SKM-1 treated with dmso at 0.1 percent for 144 hours (cell line): ENCODE data around the gene TTC7B.

Experiments
- DNase-seq: peaks from one replicate; lab custom pipeline; 2025; ENCODE audit not compliant: unreplicated experiment; lab: John Stamatoyannopoulos, UW

Gene TTC7B

DNA sequence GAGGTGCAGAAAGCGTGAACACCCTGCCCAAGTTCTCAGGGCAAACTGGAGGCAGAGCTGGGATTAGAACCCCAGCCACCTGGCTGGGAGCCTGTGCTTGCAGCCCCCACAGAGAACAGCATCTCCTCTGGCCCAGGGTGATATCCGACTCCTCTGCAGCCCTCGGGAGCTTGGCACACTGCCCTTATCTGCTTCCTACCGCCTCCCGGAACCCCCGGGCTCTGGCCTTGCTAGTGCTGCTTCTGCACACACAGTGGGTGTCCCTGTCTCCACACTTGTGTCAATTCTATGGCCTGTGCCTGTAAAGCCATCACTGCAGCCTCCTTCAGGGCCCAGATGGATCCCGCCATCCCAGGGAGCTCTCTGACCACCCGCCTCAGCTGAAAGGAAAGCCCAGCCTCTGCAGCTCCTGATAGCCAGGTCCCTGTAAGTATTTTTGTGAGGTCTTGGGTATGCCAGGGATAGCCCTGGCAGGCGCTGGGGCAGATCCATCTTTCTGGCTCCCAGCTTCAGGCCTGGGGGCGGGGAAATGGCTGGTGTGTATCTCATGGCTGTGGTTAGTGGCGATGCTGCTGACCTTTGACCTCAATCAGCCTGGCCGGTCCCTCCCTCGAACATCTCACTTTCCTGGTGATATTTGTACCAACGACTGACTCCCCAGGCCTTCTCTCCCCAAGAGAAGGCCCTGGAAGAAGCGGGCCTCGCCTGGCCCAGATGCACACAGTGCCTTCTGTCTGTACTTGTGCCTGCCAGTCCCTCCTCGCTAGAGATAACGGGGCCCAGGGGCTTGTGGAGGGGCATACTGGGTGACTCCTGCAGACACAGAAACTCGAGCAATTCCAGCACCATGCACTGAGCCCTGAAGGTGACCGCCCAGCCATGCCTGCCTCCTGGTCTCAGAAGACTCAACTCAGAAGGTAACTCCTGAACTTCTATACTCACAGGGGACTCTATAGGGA, 235.6 kb downstream of the TTC7B start:
- no peak for DNase-seq

DNA sequence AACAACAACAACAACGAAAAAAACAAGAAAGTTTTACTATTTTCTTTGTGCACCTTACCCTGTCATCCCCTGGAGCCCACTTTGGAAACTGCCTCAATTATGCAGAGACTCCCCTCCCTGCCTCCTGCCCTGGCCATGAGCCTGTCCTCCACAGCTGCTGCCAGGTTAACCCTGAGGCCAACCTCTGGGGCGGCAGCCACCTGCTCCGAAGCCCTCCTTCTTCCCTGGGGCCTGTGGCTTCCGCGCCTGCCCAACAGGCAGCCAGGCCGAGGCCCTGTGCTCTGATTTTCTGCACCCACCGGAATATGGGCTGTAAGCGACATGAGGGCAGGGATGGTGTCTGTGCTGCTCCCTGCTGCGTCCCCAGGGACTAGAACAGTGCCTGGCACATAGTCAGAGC, 236.4 kb downstream of the TTC7B start:
- no peak for DNase-seq

DNA sequence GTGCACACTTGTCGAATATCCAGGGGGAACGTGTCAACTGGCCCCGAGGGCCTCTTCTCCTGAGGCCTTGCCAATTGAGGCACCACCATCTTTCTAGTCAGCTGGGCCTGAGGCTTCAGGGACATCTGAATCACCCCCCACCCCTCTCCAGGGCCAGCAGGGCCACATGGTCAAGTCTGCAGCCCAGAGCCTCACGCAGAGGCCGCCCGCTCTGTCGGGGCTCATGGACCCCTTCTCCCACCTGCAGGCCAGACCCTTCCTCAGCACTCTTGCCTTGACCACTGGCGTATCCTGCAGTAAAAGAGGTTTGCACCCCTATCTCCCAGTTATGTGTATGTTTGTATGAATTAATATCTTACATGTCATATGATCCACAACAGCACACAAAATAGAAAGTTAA, 237.1 kb downstream of the TTC7B start:
- DNase-seq = no peak

DNA sequence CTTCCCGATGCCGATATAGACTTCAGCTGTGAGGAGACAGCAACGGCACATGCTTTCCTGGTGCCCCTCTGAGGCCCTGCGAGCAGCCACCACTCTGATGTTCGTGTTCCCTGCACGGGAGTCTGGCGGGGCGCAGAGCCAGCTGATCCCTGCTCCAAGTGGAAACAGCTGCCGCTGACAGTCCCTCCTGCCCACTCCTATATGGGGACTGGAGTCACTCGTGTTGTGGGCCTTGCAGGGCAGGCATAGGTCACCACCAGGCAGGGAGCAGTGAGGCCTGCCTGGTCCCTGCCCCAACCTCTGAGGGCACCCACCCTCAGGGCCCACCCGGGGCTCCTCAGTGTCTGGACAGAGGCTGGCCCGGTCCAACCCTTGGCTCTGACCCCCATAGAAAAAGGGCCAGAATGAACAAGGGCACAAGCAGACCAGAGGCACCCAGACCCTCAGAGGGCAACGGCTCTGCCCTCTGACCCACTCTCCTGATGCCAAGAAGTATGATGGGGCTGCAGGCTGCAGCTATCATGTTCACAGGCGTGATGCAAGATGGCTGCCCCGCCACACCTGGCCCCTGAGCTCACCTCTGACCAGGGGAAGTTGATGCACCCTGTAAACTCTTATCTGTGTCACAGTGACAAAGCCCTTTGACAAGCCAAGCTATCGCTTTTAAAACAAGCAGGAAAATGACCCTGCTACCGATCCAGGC, 237.8 kb downstream of the TTC7B start:
- no peak for DNase-seq

DNA sequence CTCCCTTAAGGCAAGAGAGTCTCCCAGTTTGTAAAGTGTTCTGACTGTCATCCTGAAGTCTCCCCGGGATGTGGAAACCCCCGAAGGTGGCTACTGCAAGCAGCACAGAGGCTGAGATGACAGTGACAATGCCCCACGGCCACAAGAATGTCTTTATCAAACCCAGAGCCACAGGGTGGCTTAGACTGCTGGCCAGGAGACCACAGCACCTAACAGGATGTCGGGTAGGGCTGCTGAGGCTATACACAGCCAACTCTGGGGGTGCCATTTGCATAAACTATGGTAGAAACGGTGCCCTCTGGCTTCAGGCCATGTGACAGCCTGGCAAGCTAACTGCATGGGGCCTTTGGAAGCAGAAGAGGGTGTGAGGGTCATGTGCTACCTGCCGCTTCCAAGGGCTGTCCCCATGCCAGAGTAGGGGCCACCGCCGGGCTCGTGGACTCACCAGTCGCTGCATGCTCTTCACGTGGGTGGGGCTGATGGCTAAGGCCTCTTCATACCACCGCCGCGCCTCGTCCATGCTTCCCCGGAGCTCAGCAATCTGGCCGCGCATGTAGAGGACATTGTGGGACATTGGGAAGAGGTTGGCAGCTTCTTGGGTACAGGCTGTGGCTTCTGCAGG, 238.5 kb downstream of the TTC7B start:
- no peak for DNase-seq

DNA sequence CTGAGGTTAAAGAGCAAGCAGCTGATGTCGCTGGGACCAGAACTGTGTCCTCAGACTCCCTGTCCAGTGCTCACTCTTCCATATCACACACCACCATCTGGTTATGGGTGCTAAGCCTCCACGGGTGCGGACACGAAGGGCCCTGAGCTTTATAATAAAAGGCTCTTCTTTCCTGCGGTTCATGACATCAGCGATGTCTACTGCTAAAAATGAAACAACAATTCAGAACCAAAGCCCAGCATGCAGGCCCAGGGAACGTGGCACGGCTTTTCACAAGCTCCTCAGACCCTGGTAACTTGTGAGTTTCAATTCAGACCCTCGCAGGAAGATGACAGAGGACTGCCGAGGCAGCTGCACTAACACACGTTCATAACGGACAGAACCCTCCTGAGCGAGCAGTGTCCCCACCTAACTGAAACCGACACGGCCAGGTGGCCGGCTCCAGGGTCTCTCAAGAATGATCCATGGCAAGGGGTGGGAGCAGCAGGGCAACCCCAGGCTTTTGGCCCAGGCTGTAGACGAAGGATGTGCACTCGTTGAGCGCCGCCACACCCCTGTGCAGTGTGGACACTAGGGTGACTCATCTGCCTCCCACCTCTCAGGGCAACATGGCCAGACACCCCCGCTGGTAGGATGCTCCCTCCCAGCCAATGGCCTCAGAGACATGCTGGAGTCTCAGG, 239.1 kb downstream of the TTC7B start:
- no peak for DNase-seq

DNA sequence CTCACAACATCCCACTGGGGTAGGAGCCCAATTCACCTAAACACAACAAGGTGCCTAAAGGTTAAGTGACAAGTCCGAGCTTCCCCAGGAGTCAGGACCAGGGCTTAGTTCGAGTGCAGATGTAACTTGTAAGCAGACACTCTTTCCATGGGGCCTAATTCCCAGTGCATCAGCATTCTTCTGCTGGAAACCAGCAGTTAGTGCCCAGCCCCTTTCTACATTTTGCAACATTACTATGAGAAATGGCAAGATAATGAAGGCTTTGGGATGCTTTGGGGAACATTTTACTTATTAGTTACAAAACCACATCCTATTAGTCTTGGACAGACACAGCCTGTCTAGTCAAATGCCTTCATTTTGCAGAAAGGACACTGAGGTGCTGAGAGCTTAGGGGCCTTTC, 239.6 kb downstream of the TTC7B start:
- no peak for DNase-seq

DNA sequence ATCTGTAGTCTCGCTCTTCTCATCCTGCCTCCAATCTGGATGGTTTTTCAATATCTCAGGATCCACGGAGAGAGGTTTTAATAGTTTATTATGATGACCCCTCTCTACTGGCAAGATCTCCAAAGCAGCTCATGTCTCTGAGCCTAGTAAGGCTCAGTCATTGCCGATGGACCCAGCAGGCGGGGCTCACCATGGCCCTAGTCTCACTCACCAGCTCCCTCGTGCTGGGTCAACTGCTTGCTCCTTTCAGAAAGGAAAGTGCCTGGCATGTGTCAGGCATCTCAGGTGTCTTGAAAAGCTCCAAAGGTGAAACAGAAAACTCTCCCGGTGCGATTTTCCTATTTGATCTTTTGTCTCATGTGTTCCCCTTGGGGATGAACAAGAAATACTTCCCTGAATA, 240.4 kb downstream of the TTC7B start:
- DNase-seq = no peak

DNA sequence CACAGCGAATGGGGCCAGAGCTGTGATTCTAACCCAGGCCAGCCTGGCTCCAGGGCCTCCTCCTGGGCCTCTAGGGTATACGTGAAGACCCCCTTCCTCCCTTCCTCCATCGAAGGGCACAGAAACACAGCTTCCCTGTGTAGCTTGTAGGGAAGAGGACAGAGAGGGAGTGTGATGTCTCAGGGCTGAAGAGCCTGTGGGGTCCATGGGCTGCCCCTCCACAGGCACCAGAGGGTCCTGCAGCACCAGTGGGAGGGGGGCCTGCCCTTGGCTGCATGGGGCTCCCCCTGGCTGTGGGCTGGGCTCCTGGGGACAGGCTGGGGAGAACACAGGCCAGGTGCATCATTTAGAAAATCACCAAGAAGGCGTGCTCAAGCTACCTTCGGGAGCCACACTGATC, 240.9 kb downstream of the TTC7B start:
- DNase-seq = no peak

DNA sequence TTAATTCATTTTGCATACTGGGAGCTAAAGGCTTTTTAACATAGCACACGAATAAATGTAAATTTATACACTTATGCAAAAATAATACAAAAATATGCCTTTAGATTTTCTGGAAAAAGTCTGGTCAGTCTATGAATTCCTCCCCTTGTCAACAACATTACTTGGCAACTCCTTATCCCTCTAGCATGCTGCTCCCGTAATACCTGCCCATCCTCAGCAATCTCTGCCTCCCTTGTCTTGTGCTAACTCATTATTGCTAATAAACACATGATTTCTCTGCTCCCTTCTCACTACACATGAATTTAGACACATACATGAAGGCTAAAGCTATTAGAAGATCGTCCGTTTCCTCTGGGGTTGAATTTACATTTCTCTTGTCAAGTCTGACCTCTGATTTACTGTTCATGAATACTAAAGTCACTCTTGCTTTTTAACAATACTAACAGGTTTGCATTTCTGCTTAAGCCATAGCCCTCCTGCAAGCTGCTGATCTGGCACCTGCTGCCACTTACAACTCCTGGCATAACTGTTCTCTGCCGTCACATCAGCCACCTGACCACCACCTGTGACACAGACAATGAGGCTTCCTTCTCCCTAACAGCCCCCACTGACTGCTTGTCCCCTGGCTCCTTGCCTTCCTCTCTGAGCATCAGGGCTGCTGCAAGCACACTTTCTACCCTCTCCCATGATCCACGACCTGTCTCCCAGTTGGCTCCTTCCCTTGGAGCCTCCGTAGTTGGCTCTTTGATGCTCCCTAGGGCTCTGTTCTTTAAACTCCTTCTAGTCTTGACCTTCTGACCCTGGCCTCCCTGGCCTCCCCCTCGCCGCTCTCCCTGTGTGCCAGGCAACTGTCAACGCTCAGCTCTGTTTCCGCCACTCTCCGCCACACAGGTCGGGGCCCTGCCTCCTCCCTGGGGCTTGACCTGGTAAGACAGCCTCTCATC, 241.8 kb downstream of the TTC7B start:
- DNase-seq = no peak

DNA sequence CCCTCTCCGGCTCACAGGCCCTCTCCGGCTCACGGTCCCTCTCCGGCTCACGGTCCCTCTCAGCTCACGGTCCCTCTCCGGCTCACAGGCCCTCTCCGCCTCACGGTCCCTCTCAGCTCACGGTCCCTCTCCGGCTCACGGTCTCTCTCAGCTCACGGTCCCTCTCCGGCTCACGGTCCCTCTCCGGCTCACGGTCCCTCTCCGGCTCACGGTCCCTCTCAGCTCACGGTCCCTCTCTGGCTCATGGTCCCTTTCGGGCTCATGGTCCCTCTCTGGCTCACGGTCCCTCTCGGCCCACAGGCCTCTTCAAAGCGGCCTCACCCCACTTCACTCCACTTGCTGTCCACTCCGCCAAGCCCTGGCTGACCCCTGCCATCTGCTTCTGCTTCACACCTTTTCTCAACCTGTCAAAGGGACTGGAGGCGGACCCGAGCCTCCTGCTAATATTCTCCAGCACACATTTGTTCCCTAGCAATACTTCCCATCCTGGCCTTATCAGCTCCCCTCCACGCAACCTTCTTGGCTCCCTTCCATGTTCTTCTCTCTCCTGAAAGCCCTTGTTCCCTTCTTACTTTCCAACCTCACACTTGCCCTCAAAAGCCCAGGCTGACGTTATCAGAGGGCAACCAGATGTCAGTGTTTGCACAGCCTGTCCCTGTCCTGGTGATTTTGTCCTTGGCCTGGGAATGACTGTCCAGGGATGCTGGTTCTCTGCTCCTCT, 242.7 kb downstream of the TTC7B start:
- DNase-seq = no peak

DNA sequence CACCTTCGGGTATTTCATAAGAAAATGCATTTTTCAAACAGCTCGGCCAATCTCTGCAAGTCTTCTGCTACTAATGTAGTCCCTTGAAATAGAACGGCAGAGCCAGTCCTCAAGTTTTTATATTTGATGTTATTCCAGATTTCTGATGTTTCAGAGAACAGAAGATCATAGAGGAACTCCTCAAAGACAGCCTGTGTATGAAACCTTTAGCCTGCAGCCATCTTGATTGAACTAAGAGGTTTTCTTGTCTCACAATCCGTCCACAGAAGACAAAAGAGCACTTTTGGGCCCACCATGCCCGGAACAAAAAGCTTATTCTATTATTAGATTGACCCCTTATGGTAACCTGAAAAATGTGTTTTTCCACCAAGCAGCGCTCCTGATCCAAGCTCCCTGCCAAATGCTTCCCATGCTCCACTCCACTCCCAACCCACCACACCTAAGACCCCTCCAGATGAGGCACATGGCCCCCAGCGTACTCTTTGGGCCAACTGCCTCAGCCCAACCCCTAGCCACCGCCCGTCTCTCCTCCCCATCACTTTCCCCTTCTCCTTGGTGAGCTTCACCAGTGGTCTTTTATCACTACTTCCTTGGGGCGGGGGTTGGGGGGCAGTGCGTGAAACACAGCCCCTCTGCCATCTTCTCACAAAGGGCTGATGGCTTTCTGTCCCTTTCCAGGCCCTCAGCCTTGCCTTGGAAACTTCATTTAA, 243.6 kb downstream of the TTC7B start:
- DNase-seq = no peak

DNA sequence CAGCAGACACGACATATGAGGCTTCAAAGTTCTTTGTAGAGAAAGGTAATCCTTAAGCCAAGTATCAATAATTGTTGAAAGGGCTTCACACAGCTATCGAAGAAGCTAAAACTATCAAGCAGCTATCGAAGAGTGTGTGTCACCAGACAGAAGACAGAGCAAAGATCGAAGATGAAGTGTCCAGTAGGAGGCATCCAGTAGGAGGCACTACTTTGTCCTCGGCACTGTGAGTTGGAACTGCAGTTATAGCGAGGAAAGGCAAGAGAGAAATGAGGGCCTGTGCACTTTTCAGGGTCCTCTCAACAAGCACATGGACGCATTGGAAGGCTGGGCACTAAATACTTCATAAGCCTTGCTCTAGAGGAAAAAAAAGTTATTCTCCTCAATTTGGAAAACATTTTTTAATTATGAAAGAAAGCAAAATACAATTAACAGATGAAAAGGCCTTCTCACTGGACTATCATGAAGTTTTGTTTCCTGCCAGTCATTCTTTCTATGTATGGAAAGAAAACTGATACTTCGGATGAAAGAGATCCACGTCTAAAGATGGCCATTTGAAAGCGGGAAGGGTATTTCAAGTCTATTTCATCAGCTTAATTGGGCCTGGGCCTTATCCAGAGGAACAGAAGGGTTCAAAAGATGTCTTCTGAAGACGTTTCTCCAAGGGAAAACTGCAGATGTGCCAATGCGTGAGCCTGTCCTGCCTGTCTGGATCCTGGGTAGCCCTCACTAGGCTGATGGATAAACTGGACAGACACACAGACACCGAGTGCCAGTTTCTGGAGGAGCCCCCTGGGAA, 244.9 kb downstream of the TTC7B start:
- no peak for DNase-seq

DNA sequence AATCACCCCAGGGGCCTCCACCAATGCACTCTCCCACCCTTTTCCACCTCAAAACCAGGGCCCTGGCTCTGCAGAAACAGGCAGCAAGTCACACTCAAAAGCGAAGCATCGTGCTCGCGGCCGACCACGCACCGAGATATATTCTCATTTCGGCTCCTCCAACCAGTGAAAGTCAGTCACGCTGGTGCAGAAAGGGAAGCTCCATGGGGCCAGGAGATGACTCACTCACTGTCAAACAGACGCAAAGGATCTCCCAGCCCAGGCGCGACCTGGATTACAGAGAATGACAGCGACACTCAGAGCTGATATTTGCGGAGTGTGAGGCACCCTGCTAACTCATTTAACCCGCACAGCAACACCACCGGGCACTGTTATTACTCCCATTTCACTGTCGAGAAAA, 245.8 kb downstream of the TTC7B start:
- no peak for DNase-seq

DNA sequence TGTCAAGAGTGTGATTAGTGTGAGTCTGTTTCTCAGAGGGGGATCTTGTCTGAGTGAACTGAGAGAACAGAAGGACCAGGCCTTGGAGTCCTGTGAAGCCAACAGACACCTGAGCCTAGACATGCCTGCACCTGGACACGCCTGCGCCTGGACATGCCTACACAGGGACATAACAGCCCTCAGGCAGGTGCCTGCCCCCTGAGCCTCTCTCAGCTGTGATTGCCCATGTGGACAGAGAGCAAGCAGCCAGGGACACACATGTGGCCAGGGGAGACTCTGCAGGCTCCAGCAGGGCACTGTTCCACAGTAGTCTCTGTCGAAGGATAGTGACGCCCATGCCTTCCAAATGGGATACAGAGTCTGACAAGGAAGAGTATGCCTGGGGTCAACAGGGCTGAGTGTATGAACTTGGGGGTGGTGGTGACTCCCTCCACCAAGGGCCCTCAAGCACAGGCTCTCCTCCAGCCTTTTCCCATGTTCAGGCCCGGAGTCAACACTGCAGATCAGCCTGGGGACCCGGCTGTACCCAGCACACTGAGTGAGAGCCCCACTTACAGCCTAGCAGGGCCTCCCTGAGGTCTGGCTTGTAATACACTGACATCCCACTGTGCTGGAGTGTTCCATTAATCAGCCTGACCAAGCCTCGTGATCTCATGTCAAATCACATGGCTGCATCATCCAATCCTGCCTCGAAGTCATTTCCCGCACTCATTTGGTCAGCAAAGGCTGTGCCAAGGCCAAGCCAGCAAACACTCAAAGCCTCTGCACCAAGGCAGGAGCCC, 246.4 kb downstream of the TTC7B start:
- no peak for DNase-seq

DNA sequence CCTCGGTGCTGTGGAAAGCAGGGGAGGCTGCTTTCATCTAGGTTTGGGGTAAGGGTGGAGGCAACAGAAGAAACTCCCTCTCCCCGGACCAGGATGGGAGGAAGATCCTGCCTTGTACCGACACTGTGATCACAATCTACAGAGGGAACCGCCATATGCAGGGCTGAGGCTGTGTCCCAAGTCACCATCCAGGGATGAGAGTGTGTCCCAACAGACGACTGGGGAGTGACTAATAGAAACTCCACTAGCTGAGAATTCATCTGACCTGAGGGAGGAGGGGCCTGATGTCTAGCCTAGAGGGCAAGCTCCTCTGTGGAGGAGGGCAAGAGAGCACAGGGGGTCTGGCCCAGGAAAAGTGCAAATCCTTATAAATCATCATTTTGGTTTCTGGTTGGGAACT, 247.0 kb downstream of the TTC7B start:
- no peak for DNase-seq

DNA sequence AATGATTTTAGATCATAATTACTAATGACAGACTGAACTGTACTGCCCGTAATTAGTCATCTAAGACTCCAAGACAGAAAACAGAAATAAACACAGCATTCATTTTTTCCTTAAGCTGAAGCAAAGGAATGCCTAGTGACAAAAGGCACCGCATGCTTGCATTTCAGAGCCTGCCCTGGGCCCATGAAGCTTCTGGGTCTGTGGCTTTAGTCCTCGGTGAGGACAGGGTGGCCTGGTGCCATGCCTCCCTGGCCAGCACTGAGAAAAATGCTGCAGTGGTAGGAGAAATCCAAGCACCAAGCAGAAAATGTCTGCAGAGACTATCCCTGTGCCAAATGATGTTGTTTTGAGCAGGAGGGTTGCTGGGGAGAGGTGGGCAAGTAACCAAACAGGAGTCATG, 247.8 kb downstream of the TTC7B start:
- DNase-seq = no peak
